CD4-positive, alpha-beta T cell treated with Interleukin-2 at 100 ng/mL for 4 hours (primary cell): Measurements from ENCODE around the gene PRDM2.

ENCODE experiments used
- DNase-seq: peaks from one replicate; pipeline ENCODE4 v3.0.0-alpha.2; 2020; ENCODE audit warnings: low spot score

Gene PRDM2

DNA sequence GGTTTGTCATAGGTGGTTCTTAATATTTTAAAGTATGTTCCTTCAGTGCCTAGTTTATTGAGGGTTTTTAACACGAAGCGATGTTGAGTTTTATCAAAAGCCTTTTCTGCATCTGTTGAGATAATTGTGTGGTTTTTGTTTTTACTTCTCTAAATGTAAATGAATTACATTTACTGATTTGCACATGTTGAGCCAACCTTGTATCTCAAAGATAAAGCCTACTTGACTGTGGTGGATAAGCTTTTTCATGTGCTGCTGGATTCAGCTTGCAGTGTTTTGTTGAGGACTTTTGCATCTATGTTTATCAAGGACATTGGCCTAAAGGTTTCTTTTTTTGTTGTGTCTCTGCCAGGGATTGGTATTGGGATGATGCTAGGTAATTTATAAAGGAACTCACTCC lies 142.5 kb downstream of the PRDM2 start:
- DNase-seq: no peak

DNA sequence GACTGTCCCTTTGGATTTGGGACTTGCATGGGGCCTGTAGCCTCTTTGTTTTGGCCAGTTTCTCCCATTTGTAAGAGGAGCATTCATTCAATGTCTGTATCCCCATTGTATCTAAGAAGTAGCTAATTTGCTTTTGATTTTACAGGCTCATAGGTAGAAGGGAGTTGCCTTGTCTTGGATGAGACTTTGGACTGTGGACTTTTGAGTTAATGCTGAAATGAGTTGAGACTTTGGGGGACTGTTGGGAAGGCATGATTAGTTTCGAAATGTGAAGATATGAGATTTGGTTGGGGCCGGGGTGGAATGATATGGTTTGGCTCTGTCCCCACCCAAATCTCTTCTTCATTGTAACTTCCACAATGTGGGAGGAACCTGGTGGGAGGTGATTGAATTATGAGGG lies 151.7 kb downstream of the PRDM2 start:
- DNase-seq: no peak

DNA sequence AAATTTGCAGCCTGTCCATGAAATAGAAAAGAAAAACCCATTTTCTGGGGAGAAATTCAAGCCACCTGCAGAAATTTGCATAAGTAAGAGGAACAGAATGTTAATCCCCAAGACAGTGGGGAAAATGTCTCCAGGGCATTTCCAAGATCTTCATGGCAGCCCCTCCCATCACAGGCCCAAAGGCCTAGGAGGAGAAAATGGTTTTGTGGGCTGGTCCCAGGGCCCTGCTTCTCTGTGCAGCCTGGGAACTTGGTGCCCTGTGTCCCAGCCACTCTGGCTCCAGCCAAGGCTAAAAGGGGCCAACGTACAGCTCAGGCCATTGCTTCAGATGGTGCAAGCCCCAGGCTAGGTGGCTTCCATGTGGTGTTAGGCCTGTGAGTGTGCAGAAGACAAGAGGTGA lies 155.6 kb downstream of the PRDM2 start:
- no peak for DNase-seq

DNA sequence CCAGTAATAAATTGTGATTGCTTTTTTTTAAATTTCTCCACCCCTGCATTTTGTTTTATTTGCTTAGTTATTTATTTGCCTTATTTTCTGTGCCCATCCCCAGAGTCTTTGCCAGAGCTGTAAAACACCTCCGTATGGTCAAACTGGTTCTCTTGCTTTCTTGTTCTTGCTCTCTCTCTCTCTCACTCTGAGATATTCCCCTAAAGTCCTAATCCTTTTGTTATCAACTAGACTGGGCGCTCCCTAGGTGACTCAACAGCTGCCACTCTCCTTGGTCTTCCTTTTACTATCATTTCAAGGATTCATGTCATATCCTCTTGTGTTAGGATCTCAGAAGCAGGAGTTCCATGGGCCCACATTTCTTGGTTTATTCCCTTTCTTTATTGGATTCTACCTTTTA lies 160.0 kb downstream of the PRDM2 start:
- no peak for DNase-seq

DNA sequence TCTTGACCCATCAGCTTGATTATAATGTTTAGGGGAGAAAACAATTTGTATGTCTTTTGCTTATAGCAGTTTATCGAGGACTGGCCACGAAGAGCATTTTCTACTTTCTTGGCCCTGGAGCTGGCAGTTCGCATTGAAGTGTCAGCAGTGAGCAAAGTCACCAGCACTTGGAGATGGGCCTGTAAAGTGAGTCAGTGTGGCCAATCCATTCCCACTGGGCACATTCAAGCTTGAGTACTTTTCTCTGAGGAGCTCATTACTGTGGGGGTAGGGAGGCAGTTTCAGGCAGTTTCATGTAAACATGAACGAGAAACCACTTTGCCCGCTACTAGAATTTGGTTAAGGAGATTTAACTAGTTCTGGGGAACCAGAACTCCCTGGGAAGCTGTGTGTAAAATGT lies 164.8 kb downstream of the PRDM2 start:
- no peak for DNase-seq

DNA sequence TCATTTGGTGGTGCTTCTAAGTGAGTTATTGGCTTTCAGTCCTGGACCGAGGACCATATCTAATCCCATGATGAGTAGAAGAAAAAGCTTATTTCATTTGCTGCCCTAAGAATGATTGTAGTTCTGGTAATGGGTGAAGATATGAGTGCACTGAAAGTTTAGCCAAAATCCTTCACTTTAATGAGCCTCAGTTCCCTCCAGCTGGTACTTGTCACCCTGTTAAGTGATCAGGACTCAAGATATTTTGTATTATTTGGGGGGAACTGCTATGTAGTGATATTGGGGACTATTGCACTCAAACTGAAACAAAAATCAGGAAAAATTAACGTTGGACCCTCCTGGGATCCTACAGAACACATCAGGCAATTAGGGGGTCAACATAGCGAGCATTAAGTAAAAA lies 165.9 kb downstream of the PRDM2 start:
- DNase-seq: no peak

DNA sequence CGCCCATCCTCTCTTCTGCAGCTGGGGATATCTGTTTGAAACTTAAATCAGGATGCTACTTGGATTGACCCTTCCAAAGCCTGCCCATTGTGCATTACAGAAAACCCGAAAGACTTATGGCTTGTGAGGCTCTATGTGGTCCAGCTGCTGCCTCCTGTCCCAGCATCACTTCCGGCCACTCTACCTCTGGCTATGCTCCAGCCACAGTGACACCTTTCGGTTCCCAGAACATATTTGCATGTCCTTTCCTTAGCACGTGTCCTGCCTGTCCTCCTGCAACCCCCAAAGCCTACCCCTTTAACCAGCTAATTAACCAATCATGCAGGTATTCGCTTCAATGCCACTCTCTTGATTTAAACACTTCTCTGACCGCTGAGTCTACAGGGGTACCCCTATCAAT lies 167.6 kb downstream of the PRDM2 start:
- DNase-seq: no peak

DNA sequence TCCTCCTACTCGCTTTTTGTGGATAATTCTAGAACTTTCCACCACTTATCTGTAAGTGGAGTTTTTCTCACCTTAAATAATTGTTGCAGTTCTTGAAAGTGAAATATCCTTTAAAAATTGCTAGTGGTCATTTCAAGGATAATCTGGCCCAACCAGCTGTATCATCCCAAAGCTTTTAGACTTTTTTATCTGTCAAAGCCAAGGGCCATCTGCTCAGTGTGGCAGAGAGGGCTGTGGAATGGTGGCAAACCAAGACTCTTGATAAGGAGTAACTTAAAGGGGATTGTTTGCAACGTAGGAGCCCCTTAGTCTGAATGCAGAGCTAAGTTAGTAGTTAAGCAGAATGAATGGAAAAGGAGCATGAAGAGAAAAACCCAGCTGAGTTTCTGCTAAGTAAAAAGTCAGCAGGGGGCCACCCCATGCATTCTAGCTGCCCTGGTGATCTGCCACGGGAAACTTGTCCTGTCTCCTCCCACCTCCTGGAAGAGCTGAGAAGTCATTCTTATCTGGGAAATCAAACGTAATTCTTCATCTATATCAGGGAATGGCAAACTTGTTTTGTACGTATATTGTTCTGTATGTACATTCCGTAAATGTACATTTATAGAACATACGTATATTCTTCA lies 169.3 kb downstream of the PRDM2 start:
- no peak for DNase-seq

DNA sequence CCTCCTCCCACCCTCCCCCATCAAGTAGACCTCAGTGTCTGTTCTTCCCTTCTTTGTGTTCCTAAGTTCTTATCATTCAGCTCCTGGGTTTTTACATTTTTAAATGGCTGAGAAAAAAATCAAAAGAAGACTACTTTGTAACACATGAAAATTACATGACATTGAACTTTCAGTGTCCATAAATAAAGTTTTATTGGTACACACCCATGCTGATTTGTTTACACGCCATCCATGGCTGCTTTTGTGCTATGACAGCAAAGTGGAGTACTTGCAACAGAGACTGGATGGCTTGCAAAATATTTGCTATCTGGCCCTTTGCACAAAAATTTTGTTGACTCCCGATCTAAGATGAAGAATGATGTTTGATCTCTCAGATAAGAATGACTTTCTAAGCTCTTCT lies 171.4 kb downstream of the PRDM2 start:
- no peak for DNase-seq

DNA sequence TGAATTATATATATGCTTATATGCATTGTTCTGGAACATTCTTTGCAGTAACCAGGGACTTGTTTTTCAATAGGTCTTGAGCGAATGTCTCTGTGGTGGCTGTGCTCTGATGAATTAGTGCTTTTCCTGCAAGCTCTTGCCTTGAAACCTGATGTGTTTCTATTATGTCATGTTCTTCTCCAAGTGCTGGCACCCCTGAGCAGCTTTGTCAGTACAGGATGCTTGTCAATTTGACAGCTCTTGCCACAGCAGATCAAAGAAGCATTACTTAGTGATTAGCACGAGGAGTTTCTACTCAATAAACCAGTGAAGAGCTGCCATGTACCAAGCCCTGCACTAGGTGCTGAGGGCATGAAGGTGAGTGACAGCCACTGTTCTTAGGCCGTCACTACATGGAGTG lies 171.9 kb downstream of the PRDM2 start:
- no peak for DNase-seq

DNA sequence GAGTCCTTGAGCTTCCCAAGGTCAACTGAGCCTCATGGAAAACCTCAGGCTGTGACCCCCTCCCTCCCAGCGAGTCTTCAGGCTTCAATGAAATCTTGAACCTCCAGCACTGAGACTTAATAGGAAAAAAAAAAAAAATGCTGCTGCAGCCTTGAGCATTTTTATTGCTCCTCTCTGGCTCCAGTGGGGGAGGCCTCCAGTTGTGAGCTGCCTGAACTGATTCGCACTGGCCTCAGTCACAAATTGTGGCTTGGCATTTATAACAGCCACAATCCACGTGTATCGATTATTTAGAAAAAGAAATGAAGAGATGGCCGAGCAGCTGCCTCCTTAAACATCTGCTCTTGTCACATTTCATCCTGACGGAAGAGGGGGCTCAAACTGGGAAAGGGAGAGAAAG lies 173.0 kb downstream of the PRDM2 start:
- no peak for DNase-seq
